Measurements from ENCODE around the gene HES4. TPM values are rescaled to one million over a fixed set of nuclear protein-coding genes. Genes with fewer than 3 reads are reported as not detected.

HES4 gene
- total and polyA plus RNA-seq, 8 donors = 4.0 to 212 (median 29.3) TPM; not detected in 1

DNA sequence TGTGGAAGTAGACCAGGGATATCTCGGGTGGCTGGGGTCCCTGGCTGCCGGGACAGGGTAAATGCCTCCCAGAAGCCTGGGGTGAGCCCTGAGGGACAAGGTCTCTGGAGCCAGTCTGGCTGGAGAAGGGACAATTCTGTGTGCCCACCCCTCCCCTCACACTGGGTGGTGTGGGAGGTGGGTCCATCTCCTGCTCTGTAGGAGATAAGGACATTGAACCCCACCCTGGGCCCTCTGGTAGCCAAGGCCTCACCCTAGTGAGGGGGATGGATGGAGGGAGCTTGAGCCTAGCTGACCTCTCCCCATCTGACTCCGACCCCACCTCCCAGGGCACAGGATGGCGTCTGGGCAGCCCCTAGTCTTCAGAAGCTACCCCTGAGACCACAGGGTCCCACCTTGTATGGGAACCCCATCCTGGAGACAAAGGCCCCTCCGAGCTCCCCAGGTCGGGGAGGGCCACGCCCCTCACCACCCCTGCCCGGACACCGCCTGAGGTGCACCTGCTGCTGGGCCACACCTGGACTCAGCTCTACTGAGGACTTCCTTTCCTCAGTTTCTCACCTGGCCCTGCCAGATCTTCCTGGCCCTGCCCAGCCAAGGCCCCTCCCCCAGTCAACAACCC is 24.4 kb upstream of the HES4 start:
- 60 to 73% (median 69%) methylated on average over 8 to 9 of the region's 9 CpGs for WGBS, 5 donors
- intact Hi-C loops (cut with DNase I; ENCODE audit: low total_unique reads) = no loop called here
- Histone ChIP-seq H3K4me1 (peaks cover 40 to 65% (median 52%) of the 10 kb centered on the region in 4 donors), H3K4me3 (peak overlapping the region in 2 of 4 donors; percentile 1 to 29), H3K27me3 (peaks cover 0 to 22% (median 7%) of the 10 kb centered on the region in 3 donors), H3K36me3 (peaks cover 0 to 13% (median 0%) of the 10 kb centered on the region in 4 donors), H3K27ac (peak overlapping the region in 3 of 5 donors; percentile 51 to 75 (median 74)), H3K9me3 (no peaks in the 10 kb centered on the region)
- DNase-seq = no peak
- TF ChIP-seq CTCF (IDR thresholded peaks at IDR 0.05) = no peak
- TF ChIP-seq POLR2A (IDR thresholded peaks at IDR 0.05) = no peak
- TF ChIP-seq EP300 (IDR thresholded peaks at IDR 0.05) = no peak
- no peak for TF ChIP-seq POLR2AphosphoS5 (IDR thresholded peaks at IDR 0.05)

- H3K36me3 ChIP-seq = peaks cover 0 to 13% (median 0%) of the 10 kb centered on the region in 4 donors
- 27 to 58% (median 50%) methylated on average over 2 to 13 of the region's 13 CpGs for WGBS, 5 donors
- peaks cover 40 to 70% (median 54%) of the 10 kb centered on the region in 4 donors for H3K4me1 ChIP-seq
- H3K27ac ChIP-seq = peak overlapping the region in 2 of 5 donors; percentile 74 to 75
- no peaks in the 10 kb centered on the region for H3K9me3 ChIP-seq
- peak in 1 of 2 donors; percentile 47 for DNase-seq
- H3K27me3 ChIP-seq = peaks cover 0 to 22% (median 7%) of the 10 kb centered on the region in 3 donors
- H3K4me3 ChIP-seq = no peak overlapping the region
- intact Hi-C loops (cut with DNase I; ENCODE audit: low total_unique reads) = no loop called here
- no peak for TF ChIP-seq POLR2AphosphoS5 (IDR thresholded peaks at IDR 0.05)
- no peak for TF ChIP-seq POLR2A (IDR thresholded peaks at IDR 0.05)
- no peak for TF ChIP-seq CTCF (IDR thresholded peaks at IDR 0.05)
Observed at GRCh38 chr1:1023700-1024099, 23.8 kb upstream of the HES4 start.

GRCh38 chr1:1022302-1023009 is 22.6 kb upstream of the HES4 start:
- Histone ChIP-seq H3K4me3 (no peak overlapping the region), H3K4me1 (peaks cover 40 to 73% (median 55%) of the 10 kb centered on the region in 4 donors), H3K27ac (no peak overlapping the region), H3K9me3 (no peaks in the 10 kb centered on the region), H3K27me3 (peaks cover 0 to 22% (median 7%) of the 10 kb centered on the region in 3 donors), H3K36me3 (peaks cover 0 to 7% (median 0%) of the 10 kb centered on the region in 4 donors)
- 74 to 88% (median 81%) methylated on average over 14 to 27 of the region's 27 CpGs for WGBS, 5 donors
- intact Hi-C loops (cut with DNase I; ENCODE audit: low total_unique reads) = no loop called here
- DNase-seq = peak in 1 of 2 donors; percentile 59
- TF ChIP-seq POLR2AphosphoS5 (IDR thresholded peaks at IDR 0.05) = no peak
- TF ChIP-seq EP300 (IDR thresholded peaks at IDR 0.05) = no peak
- TF ChIP-seq CTCF (IDR thresholded peaks at IDR 0.05) = no peak
- no peak for TF ChIP-seq POLR2A (IDR thresholded peaks at IDR 0.05)

- WGBS, 5 donors = 82 to 89% (median 84%) methylated on average over 7 to 10 of the region's 10 CpGs
- Histone ChIP-seq H3K4me1 (peaks cover 40 to 73% (median 55%) of the 10 kb centered on the region in 4 donors), H3K27me3 (peaks cover 0 to 22% (median 7%) of the 10 kb centered on the region in 3 donors), H3K4me3 (no peak overlapping the region), H3K9me3 (no peaks in the 10 kb centered on the region), H3K36me3 (peaks cover 0 to 3% (median 0%) of the 10 kb centered on the region in 4 donors), H3K27ac (peak overlapping the region in 2 of 5 donors; percentile 88 to 98)
- intact Hi-C loops (cut with DNase I; ENCODE audit: low total_unique reads) = no loop called here
- TF ChIP-seq CTCF (IDR thresholded peaks at IDR 0.05) (no peak), POLR2A (IDR thresholded peaks at IDR 0.05) (no peak), EP300 (IDR thresholded peaks at IDR 0.05) (no peak), POLR2AphosphoS5 (IDR thresholded peaks at IDR 0.05) (no peak)
- DNase-seq = no peak
Observed at GRCh38 chr1:1021920-1022259, 22.0 kb upstream of the HES4 start.

Data from stomach (tissue), 9 donors.